Esophagus mucosa (tissue), 1 donor: Measurements from ENCODE around the gene POLD3. TPM values are rescaled to one million over a fixed set of nuclear protein-coding genes. Genes with fewer than 3 reads are reported as not detected.
A peak's percentile ranks its signal among the peaks of the same experiment; 100 is the strongest.
"Not testable (repeated sequence)": the region's sequence is repeated elsewhere in the genome, so short reads cannot be mapped to it uniquely, and the experiment has no call there.

Experiments used
- ATAC-seq: fragments of 200-7000 bp; cut with Tn5 transposase; one replicate; pipeline ENCODE4 v1.9.1; 2020
- total RNA-seq: library from RNA; stranded (reverse); gene quantifications from one replicate; pipeline ENCODE4 v1.2.4, GENCODE V29; 2023
- donor health status: DM: yes; HTN: yes; CAD: no.

Gene POLD3
- total RNA-seq, 1 donor from 2014 or later, result 13.5 TPM

DNA sequence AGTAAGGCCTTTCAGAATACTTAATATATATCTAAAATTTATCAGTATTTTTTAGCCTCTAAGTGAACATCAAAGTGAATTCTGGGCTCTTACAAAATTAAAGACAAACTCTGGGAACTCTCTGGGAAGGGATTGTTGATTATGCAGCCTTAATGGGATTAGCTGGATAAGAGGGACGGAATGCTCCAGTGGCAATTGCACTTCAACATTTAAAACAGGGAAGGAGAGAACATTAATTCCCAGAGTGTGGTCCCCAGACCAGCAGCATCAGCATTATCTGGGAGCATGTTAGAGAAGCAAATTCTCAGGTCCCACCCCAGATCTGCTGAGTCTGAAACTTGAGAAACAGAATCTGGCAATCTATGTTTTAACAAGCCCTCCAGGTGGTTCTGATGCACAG lies 46.5 kb downstream of the POLD3 start:
- ATAC-seq, result no peak

DNA sequence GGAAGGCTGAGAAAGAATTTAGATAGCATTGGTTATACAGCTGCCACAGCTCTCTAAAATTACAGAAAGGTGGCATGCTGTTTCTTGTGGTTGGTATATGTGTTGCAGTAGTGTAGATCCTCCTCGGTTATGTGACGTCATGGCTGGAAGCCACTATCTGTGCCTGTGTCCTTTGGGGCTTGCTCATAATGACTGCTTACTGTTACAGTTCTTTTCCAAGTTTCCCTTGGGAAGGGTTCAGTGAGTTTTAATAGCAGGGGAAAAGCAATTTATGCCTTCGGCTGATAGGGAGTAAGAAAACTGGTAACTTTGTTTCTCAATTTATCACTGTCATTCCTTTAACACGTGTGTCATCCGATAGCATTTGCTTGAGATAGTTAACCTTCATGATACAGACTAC lies 47.2 kb downstream of the POLD3 start:
- ATAC-seq, result no peak

DNA sequence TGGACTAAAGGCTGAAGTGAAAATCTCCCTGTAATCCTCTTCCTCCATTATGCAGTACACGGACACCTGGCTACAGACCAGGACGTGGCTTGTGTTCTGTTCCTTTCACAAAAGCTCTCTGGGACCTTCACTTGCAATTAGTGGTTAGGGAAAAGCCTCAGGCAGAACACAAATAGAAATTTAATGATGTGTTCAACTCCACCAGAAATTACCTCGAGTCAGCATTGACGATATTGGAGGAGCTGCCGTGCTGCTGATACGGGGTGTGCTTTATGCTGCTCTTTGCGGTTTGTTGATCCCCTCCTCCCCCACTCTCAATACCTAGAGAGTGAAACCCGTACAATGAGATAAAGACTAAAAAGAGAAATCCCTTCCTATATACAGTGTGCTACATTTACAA lies 48.9 kb downstream of the POLD3 start:
- no peak for ATAC-seq

DNA sequence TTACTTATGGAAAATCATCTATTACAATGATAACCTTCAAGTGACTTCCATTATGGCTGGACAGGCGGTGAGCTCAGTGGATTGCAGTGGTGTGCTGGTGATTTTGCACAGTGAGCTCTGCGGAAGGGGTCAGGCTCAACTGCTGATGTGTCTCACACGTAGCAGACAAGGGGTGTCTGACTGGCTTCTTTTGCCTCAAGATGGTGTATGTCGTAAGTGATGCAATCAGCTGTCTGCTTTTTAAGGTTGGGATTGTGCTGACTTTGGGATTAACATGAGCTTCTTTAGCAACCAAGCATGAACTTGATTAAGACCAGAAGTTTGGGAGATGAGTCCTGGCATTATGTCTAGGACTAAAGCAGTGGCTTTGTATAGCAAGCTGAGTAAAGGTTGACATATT lies 49.5 kb downstream of the POLD3 start:
- ATAC-seq, result no peak

DNA sequence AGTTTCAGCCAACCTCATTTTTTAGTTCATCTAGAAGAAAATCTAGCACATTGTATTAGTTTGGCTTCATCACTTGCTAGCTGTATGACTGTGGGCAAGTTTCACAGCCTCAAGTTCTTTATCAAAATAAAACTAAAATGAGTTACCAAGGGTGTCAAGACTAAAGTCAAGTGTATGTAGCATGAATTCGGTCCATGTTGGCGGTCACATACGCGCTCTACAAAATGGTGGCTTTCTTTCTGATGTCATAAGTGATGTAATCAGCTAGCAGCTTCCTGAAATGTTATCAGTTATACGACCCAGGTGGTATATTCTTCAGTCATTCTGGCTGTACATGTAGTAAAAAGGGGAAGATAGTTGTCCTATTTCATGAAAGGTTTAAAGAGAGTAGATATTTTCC lies 50.5 kb downstream of the POLD3 start:
- no peak for ATAC-seq

DNA sequence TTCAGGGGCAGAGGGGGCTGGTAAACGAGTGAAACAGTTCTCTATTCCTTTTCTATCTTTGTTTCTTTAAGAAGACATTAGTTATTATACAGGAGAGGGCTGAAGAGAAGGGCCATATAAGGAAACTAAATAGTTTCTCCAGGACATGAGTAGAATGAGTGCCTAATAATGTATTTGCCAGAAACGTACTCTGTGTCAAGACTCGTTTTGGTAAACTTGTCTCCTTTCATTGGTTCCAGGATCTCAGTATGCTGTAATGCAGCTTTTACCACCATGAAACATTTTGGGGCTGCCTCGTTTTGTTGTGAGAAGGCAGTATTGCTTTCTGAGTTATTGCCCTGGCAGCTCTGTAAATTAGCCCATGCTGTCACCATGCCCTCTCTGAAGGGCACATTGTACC lies 51.7 kb downstream of the POLD3 start:
- no peak for ATAC-seq

DNA sequence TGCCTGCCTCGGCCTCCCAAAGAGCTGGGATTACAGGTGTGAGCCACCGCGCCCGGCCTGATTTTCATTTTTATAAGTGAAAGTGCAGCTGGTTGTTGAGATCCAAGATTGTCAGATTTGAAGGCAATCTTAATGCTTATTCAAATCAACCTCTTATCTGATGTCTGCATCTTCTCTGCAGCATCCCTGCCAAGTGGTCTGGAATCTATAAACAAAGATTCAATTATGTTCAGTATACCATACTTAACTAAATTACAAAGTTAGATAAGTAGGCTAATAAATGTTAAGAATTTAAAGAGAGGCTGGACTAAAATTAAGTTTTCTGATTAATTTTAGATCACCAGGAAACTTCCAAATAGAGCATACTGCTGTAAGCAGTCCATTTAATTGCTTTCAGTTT lies 53.8 kb downstream of the POLD3 start:
- no peak for ATAC-seq

GRCh38 chr11:74646954-74647353 lies 54.6 kb downstream of the POLD3 start:
- ATAC-seq, result no peak

- ATAC-seq, result no peak
These were observed 55.0 kb downstream of the POLD3 start for GRCh38 chr11:74647404-74647803.

- ATAC-seq, result no peak
These were observed 55.4 kb downstream of the POLD3 start for GRCh38 chr11:74647831-74648230.

- no peak for ATAC-seq
These were observed 56.5 kb downstream of the POLD3 start for GRCh38 chr11:74648894-74649293.

- ATAC-seq, result no peak
These were observed 58.1 kb downstream of the POLD3 start for GRCh38 chr11:74650498-74650897.

- ATAC-seq, result no peak
These were observed 62.6 kb downstream of the POLD3 start for GRCh38 chr11:74654976-74655375.

DNA sequence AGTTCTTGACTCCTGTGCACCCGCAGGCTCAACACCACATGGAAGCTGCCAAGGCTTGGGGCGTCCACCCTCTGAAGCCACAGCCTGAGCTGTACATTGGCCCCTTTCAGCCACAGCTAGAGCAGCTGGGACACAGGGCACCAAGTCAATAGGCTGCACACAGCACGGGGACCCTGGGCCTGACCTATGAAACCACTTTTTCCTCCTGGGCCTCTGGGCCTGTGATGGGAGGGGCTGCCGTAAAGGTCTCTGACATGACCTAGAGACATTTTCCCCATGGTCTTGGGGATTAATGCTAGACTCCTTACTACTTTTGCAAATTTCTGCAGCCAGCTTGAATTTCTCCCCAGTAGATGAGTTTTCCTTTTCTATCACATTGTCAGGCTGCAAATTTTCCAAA lies 66.7 kb downstream of the POLD3 start:
- ATAC-seq, result not testable (repeated sequence)

DNA sequence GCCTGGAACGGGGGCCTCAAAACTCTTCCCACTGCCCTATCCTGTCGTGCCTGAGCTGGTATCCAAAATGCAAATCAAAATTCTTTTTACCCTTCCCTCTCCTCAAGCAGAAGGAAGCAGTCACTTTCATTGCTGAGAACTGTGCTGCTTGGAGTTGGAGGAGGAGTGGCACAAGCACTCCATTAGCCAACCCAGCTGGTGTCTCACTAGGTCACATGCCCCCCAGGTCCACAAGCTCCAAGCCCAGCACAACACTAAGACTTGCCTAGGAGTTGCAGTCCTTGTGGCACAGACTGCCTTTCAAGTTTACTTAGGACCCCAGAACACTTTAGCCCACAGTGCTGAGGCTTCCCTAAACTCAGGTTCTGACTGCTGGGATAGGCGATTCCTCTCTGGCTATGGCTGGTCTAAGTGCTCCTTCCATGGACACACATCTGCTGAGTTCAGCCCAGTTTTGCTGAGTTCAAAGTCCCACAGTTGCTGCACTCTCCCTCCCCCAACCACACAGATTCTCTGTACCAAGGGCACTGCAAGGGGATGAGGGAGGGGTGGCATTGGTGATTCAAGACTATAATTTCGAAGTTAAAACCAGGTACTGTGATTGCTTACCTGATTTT lies 70.2 kb downstream of the POLD3 start:
- no peak for ATAC-seq

DNA sequence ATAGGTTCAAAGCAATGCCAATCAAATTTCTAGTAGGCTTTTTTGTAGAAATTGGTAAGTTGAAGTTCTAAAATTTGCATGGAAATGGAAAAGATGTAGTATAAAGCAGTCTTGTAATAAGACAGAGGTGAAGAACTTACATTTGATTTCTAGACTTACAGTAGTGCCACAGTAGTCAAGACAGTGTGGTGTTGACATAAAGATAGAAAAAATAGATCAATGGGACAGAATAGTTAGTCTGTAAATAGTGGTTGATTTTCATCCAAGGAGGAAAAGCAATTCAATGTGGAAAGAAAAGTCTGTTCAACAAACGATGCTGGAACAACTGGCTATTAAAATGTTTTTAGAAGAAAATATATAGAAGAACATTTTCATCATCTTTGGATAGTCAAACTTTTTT lies 70.9 kb downstream of the POLD3 start:
- ATAC-seq, result no peak

DNA sequence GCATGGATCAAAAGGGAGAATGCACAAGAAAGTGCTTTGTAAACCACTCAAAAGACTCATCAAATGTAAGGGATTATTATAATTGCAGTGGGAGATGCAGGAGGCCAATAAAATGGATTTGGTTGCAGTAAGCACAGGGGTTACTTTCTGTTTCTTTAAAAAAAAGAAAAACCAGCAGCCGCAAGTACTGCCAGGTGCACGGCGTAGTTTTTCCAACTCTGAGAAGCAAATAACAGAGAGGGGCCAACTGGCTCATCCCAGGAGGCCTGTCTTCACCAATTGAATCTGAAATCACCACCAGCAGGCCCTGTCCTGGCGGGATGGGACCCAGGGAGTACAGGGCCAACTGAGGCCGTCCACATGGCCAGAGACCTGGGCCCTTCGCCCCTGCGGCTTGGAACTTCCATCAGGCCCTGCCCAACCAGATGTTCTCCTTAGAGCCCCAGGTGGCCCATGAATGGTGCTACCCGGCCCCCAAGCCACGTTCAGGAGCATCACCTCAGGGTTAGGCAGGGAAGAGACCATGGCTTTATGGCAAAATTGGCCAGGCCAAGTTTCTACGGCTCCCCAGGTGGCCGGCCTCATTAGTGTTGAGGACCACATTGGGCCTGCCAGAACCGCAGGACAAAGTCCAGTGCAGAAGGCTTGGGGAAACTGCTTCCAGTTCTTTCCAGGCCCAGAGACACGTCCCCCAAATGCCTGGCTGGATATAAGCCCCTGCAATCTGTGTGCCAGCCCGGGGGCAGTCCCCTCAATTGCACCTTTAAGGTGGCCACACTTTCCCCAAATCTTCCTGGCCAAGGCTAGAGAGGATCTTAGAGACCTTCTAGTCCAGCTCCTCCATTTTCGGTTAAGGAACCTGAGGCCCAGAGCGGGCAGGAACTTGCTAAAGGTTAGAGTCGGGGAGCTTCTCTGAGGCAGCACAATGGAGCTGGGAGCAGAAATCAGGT lies 77.1 kb downstream of the POLD3 start:
- ATAC-seq, result no peak

DNA sequence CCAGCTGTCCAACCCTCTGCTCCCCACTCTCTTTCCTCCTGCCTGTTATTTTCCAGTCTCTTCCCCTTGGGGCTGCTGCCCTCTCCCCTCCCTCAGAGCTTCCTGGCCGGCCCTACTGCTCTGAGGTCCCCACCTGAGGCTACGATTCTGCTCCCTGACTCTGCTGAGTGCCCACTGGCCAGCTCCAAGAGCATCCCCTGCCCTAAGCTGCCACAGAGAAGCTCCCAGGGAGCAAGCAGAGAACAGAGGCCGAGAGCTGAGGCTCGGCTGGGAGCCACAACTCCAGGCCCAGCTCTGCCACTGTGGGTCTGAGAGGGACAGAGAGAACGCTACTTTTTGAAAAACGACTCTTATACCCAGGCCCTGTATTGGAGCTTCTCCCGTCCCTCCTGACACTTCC lies 77.8 kb downstream of the POLD3 start:
- ATAC-seq, result no peak

- ATAC-seq, result no peak
These were observed 79.3 kb downstream of the POLD3 start for GRCh38 chr11:74671520-74672196.

- ATAC-seq, result peak; percentile 19
These were observed 80.1 kb downstream of the POLD3 start for GRCh38 chr11:74672332-74672955.

DNA sequence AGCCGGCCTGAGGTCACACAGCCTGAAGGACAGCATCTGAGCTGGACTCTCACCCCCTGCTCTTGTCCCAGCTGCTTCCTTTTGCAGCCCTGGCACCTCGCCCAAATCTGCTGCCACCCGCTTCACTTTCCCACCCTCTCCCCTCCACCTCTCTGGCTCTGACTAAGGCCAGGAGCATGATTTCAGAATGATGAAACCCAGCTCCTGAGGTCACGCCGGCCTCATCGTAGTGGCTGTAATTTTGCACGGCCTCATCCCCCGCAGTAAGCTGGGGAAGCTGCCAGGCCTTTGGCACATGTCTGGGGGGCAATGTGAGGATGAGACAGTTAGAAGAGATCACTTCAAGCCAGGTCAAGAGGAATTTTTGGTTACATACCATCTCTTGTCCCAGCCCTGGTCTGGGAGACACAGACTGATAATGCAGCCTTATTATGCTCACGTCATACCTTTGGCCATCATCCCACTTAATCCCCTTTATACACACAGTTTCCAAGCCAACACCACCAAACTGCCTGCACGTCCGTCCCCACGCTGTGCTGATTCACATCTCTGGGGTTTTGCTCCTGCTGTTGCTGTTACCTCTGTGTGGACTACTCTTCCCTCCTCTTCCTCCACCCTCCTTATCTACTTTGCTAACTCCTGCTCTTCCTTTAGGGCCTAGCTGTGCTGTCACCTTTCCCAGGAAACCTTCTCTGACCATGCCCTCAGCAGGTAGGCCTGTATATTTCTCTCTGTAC lies 80.7 kb downstream of the POLD3 start:
- peak; percentile 45 for ATAC-seq

DNA sequence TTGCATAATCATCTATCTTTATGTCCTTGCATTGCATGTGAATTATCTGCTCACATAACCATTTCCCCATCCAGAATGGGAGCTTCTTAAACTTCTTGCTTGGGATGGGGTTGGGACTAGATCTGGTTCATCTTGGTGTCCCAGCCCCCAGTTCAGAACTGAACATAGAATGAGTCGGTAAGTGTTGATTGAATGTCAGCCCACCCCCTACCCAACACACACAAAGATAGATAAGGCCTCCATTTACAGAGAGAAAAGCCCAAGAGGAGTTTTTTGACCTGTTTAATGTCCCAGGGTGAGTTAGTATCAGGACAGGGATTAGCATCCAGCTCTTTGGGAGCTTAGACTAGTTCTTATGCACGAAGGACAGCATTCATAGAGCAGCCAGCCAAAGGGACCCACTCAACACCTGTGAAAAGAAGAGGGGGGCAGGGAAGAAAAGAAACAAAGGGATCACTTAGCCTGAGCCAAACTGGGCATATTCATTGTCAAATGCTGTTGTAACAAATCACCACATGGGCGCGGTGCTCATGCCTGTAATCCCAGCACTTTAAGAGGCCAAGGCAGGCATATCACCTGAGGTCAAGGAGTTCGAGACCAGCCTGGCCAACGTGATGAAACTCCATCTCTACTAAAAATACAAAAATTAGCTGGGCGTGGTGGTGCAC lies 81.4 kb downstream of the POLD3 start:
- ATAC-seq, result no peak
